A673 (cell line): Measurements from ENCODE around the gene CBLB. TPM values are rescaled to one million over a fixed set of nuclear protein-coding genes. Genes with fewer than 3 reads are reported as not detected.

Experiments
- BruUV-seq: library from RNA; stranded (reverse); fragments of 400-500 nt; replicated peaks from 2 replicates; lab custom pipeline; 2021; lab: Mats Ljungman, UMichigan
- CTCF ChIA-PET: fragments of 300-600 bp; sonication (Branson Sonifier 250); formaldehyde crosslinking; loops from one replicate; lab custom pipeline; 2022; ENCODE audit warnings: antibody characterized with exemption; lab: Charles Lee
- POLR2A ChIA-PET: fragments of 300-600 bp; sonication (Branson Sonifier 250); formaldehyde crosslinking; loops from one replicate; lab custom pipeline; 2022; ENCODE audit warnings: antibody characterized with exemption; ENCODE audit not compliant: low non-redundant PET; lab: Charles Lee
- DNase-seq: peaks from one replicate; pipeline ENCODE4 v3.0.0-alpha.2; 2015; ENCODE audit warnings: low spot score
- H3K27ac ChIP-seq: fragments of 200-600 bp; sonication (generic); 2 replicates; pipeline ENCODE4 v1.5.1; 2016; ENCODE audit warnings: mixed run types, low read depth, mild to moderate bottlenecking, mixed read lengths, antibody characterized with exemption, low read length; ENCODE audit not compliant: poor library complexity, severe bottlenecking
- H3K27me3 ChIP-seq: fragments of 200-600 bp; sonication (generic); replicated peaks from 2 replicates; pipeline ENCODE4 v1.6.1; 2017; ENCODE audit warnings: mixed run types, low read depth, mild to moderate bottlenecking, mixed read lengths, antibody characterized with exemption, low read length; ENCODE audit not compliant: insufficient read depth, poor library complexity
- H3K36me3 ChIP-seq: fragments of 200-600 bp; sonication (generic); 2 replicates; pipeline ENCODE4 v1.6.1; 2016; ENCODE audit warnings: mixed run types, mild to moderate bottlenecking, mixed read lengths, antibody characterized with exemption, low read length; ENCODE audit not compliant: insufficient read depth, poor library complexity, severe bottlenecking
- H3K4me1 ChIP-seq: fragments of 200-600 bp; sonication (generic); 2 replicates; pipeline ENCODE4 v1.6.1; 2017; ENCODE audit warnings: mixed run types, mild to moderate bottlenecking, mixed read lengths, antibody characterized with exemption, low read length; ENCODE audit not compliant: insufficient read depth, poor library complexity, severe bottlenecking
- H3K4me3 ChIP-seq: fragments of 200-600 bp; sonication (generic); 2 replicates; pipeline ENCODE4 v1.5.1; 2016; ENCODE audit warnings: low read depth, mixed run types, mild to moderate bottlenecking, mixed read lengths, low read length; ENCODE audit not compliant: poor library complexity, severe bottlenecking
- H3K9me3 ChIP-seq: fragments of 200-600 bp; sonication (generic); 2 replicates; pipeline ENCODE4 v1.6.1; 2016; ENCODE audit warnings: mixed run types, low read depth, mild to moderate bottlenecking, mixed read lengths, antibody characterized with exemption, low read length; ENCODE audit not compliant: poor library complexity, severe bottlenecking
- CTCF ChIP-seq: fragments of 300-800, 200-600 bp; sonication (generic); conservative IDR thresholded peaks from 2 replicates; pipeline ENCODE4 v1.5.1; 2017; ENCODE audit warnings: low read depth, mild to moderate bottlenecking, antibody characterized with exemption, low read length, moderate library complexity, mixed read lengths
- EZH2 ChIP-seq: fragments of 200-600 bp; sonication (generic); IDR thresholded peaks from 2 replicates; pipeline ENCODE4 v1.6.1; 2017; ENCODE audit warnings: borderline replicate concordance, low read depth, mild to moderate bottlenecking, mixed read lengths, antibody characterized with exemption, low read length; ENCODE audit not compliant: poor library complexity, severe bottlenecking
- intact Hi-C: fragments of 100-400 bp; cut with micrococcal nuclease; formaldehyde crosslinking; loops from one replicate; pipeline ENCODE4 v1.10.0; 2022; ENCODE audit not compliant: unreplicated experiment
- total RNA-seq: library from RNA; stranded (reverse); gene quantifications from 2 replicates; pipeline ENCODE4 v1.2.3, GENCODE V29; 2021

The CBLB gene
- total RNA-seq, 1 experiment from 2014 or later = 23.3 TPM

GRCh38 chr3:105842449-105842848 lies 26.4 kb downstream of the CBLB start:
- intact Hi-C loops = no loop called here
- Histone ChIP-seq H3K9me3 (no peaks in the 10 kb centered on the region), H3K4me3 (no peak overlapping the region), H3K27ac (no peak overlapping the region), H3K4me1 (peaks cover 24% of the 10 kb centered on the region), H3K27me3 (no peaks in the 10 kb centered on the region), H3K36me3 (no peaks in the 10 kb centered on the region)
- POLR2A ChIA-PET = no interaction called here
- no peak for DNase-seq
- TF ChIP-seq EZH2 (no peak), CTCF (no peak)
- CTCF ChIA-PET = no interaction called here
- BruUV-seq = no TSS peak

GRCh38 chr3:105837947-105838346 lies 30.9 kb downstream of the CBLB start:
- H3K36me3 ChIP-seq = no peaks in the 10 kb centered on the region
- no peak overlapping the region for H3K27ac ChIP-seq
- no peak for TF ChIP-seq CTCF
- TF ChIP-seq EZH2 = no peak
- no peaks in the 10 kb centered on the region for H3K9me3 ChIP-seq
- intact Hi-C loops = no loop called here
- H3K4me3 ChIP-seq = no peak overlapping the region
- peaks cover 14% of the 10 kb centered on the region for H3K4me1 ChIP-seq
- ChIA-PET CTCF (no interaction called here), POLR2A (interaction anchor here (0.7 kb wide), 1 partner anchor 1276 kb away, joined by 7 read pairs; no protein-coding TSS in a partner anchor)
- no peaks in the 10 kb centered on the region for H3K27me3 ChIP-seq
- no TSS peak for BruUV-seq
- no peak for DNase-seq

GRCh38 chr3:105837143-105837740 lies 31.6 kb downstream of the CBLB start:
- POLR2A ChIA-PET = no interaction called here
- intact Hi-C loops = no loop called here
- TF ChIP-seq EZH2 (no peak), CTCF (no peak)
- Histone ChIP-seq H3K9me3 (no peaks in the 10 kb centered on the region), H3K4me1 (peaks cover 14% of the 10 kb centered on the region), H3K27ac (no peak overlapping the region), H3K27me3 (no peaks in the 10 kb centered on the region), H3K4me3 (no peak overlapping the region), H3K36me3 (no peaks in the 10 kb centered on the region)
- no TSS peak for BruUV-seq
- no peak for DNase-seq
- CTCF ChIA-PET = no interaction called here
